ENCODE results near the gene PAK5.

Gene PAK5

GRCh38 chr20:9792674-9793073 is 46.2 kb downstream of the PAK5 start:
- H3K27ac ChIP-seq (ENCODE audit: low read depth, low read length, severe bottlenecking), result no peak overlapping the region
- 77 to 82% methylated on average over 4 to 5 of the region's 6 CpGs for WGBS, 2 experiments (ENCODE audit: insufficient coverage in 2 of 2)
- no peaks in the 10 kb centered on the region for H3K36me3 ChIP-seq (ENCODE audit: control insufficient read depth, insufficient read depth, low read length)
- H3K9me3 ChIP-seq (ENCODE audit: control insufficient read depth, low read length), result no peaks in the 10 kb centered on the region
- H3K4me3 ChIP-seq (ENCODE audit: extremely low read depth, insufficient read depth, low read length, poor library complexity, severe bottlenecking), result no peak overlapping the region
- no peaks in the 10 kb centered on the region for H3K4me1 ChIP-seq (ENCODE audit: control insufficient read depth, insufficient read depth, low read length, poor library complexity, severe bottlenecking)

GRCh38 chr20:9789131-9789530 is 49.7 kb downstream of the PAK5 start:
- Histone ChIP-seq H3K27ac (ENCODE audit: low read depth, low read length, severe bottlenecking) (no peak overlapping the region), H3K9me3 (ENCODE audit: control insufficient read depth, low read length) (no peaks in the 10 kb centered on the region), H3K36me3 (ENCODE audit: control insufficient read depth, insufficient read depth, low read length) (no peaks in the 10 kb centered on the region), H3K4me1 (ENCODE audit: control insufficient read depth, insufficient read depth, low read length, poor library complexity, severe bottlenecking) (no peaks in the 10 kb centered on the region), H3K4me3 (ENCODE audit: extremely low read depth, insufficient read depth, low read length, poor library complexity, severe bottlenecking) (no peak overlapping the region)
- WGBS, 2 experiments (ENCODE audit: insufficient coverage in 2 of 2), result 86 to 100% methylated on average over 2 of the region's 2 CpGs

GRCh38 chr20:9775176-9775575 is 63.7 kb downstream of the PAK5 start:
- 85 to 98% methylated on average over 3 of the region's 3 CpGs for WGBS, 2 experiments (ENCODE audit: insufficient coverage in 2 of 2)
- Histone ChIP-seq H3K4me1 (ENCODE audit: control insufficient read depth, insufficient read depth, low read length, poor library complexity, severe bottlenecking) (no peaks in the 10 kb centered on the region), H3K36me3 (ENCODE audit: control insufficient read depth, insufficient read depth, low read length) (no peaks in the 10 kb centered on the region), H3K9me3 (ENCODE audit: control insufficient read depth, low read length) (no peaks in the 10 kb centered on the region), H3K27ac (ENCODE audit: low read depth, low read length, severe bottlenecking) (no peak overlapping the region), H3K4me3 (ENCODE audit: extremely low read depth, insufficient read depth, low read length, poor library complexity, severe bottlenecking) (no peak overlapping the region)

DNA sequence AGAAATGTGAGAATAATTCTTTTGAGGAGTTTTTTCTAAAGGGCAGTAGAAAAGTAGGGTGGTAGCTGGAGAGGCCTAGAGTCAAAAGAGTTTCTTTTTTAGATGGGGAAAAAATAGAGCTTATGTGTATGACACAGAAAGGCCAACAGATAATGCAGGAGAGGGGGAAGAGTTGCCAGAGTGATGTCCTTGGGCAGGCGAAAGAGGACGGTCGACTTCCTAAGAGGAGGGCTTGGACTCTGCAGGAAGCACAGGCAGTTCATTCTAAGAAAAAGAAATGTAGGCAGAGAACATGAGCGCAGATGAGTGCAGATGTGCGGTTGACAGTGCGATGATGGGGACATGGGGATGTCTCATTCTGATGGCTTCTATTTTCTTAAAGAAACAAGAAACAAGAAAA is 68.9 kb downstream of the PAK5 start:
- 91 to 97% methylated on average over 6 of the region's 6 CpGs for WGBS, 2 experiments (ENCODE audit: insufficient coverage in 2 of 2)
- Histone ChIP-seq H3K4me3 (ENCODE audit: extremely low read depth, insufficient read depth, low read length, poor library complexity, severe bottlenecking) (no peak overlapping the region), H3K4me1 (ENCODE audit: control insufficient read depth, insufficient read depth, low read length, poor library complexity, severe bottlenecking) (no peaks in the 10 kb centered on the region), H3K36me3 (ENCODE audit: control insufficient read depth, insufficient read depth, low read length) (no peaks in the 10 kb centered on the region), H3K9me3 (ENCODE audit: control insufficient read depth, low read length) (no peaks in the 10 kb centered on the region), H3K27ac (ENCODE audit: low read depth, low read length, severe bottlenecking) (no peak overlapping the region)

GRCh38 chr20:9761476-9761875 is 77.4 kb downstream of the PAK5 start:
- no peak overlapping the region for H3K4me3 ChIP-seq (ENCODE audit: extremely low read depth, insufficient read depth, low read length, poor library complexity, severe bottlenecking)
- WGBS, 2 experiments (ENCODE audit: insufficient coverage in 2 of 2), result no CpG with 5 or more reads among the region's 1 CpG
- no peaks in the 10 kb centered on the region for H3K4me1 ChIP-seq (ENCODE audit: control insufficient read depth, insufficient read depth, low read length, poor library complexity, severe bottlenecking)
- no peak overlapping the region for H3K27ac ChIP-seq (ENCODE audit: low read depth, low read length, severe bottlenecking)
- H3K9me3 ChIP-seq (ENCODE audit: control insufficient read depth, low read length), result no peaks in the 10 kb centered on the region
- H3K36me3 ChIP-seq (ENCODE audit: control insufficient read depth, insufficient read depth, low read length), result no peaks in the 10 kb centered on the region

DNA sequence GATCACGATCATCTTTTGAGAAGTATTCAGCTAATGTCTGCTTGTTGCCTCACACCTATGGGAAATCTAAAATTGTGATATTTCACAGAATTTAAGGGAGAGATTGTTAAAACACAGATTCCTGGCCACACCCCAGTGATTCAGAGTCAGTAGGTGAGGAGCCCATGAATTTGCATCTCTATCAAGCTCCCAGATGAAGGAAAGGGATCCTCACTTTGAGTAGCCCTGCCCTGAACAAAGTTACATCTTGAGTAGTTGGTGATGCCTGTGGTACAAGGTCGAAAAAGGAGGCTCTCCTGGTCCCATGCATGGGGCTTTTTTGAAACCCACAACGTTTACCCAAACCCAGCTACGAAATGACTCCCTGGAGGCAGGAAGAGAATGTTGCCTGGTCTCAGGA is 79.5 kb downstream of the PAK5 start:
- no peak overlapping the region for H3K4me3 ChIP-seq (ENCODE audit: extremely low read depth, insufficient read depth, low read length, poor library complexity, severe bottlenecking)
- H3K9me3 ChIP-seq (ENCODE audit: control insufficient read depth, low read length), result no peaks in the 10 kb centered on the region
- no peaks in the 10 kb centered on the region for H3K4me1 ChIP-seq (ENCODE audit: control insufficient read depth, insufficient read depth, low read length, poor library complexity, severe bottlenecking)
- H3K36me3 ChIP-seq (ENCODE audit: control insufficient read depth, insufficient read depth, low read length), result no peaks in the 10 kb centered on the region
- WGBS, 2 experiments (ENCODE audit: insufficient coverage in 2 of 2), result 60 to 100% methylated on average over 1 to 4 of the region's 4 CpGs
- no peak overlapping the region for H3K27ac ChIP-seq (ENCODE audit: low read depth, low read length, severe bottlenecking)

- WGBS, 2 experiments (ENCODE audit: insufficient coverage in 2 of 2), result no CpG with 5 or more reads among the region's 1 CpG
- no peak overlapping the region for H3K4me3 ChIP-seq (ENCODE audit: extremely low read depth, insufficient read depth, low read length, poor library complexity, severe bottlenecking)
- H3K9me3 ChIP-seq (ENCODE audit: control insufficient read depth, low read length), result no peaks in the 10 kb centered on the region
- H3K27ac ChIP-seq (ENCODE audit: low read depth, low read length, severe bottlenecking), result no peak overlapping the region
- no peaks in the 10 kb centered on the region for H3K4me1 ChIP-seq (ENCODE audit: control insufficient read depth, insufficient read depth, low read length, poor library complexity, severe bottlenecking)
- no peaks in the 10 kb centered on the region for H3K36me3 ChIP-seq (ENCODE audit: control insufficient read depth, insufficient read depth, low read length)
Measured at GRCh38 chr20:9758752-9759151, 80.1 kb downstream of the PAK5 start.

DNA sequence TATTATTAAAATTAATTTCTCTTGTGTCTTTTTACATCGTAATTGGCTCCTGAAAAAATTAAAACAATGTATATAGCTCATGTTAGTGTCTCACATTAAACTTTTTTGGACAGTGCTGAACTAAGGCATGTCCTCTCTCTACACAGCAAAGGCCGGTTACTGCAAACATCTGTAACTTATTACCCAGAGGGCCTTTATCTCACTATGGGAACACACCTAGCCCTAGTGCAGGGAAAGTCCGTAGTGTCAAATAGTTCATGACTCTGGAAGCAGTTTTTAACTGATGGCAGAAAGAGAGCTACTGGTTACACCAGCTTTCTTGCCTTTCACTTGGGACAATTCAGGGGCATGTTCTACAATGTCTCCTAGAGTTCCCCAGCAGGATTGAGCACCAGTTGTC is 82.2 kb downstream of the PAK5 start:
- Histone ChIP-seq H3K4me3 (ENCODE audit: extremely low read depth, insufficient read depth, low read length, poor library complexity, severe bottlenecking) (no peak overlapping the region), H3K27ac (ENCODE audit: low read depth, low read length, severe bottlenecking) (no peak overlapping the region), H3K9me3 (ENCODE audit: control insufficient read depth, low read length) (no peaks in the 10 kb centered on the region), H3K36me3 (ENCODE audit: control insufficient read depth, insufficient read depth, low read length) (no peaks in the 10 kb centered on the region), H3K4me1 (ENCODE audit: control insufficient read depth, insufficient read depth, low read length, poor library complexity, severe bottlenecking) (no peaks in the 10 kb centered on the region)
- 95 to 100% methylated on average over 1 to 2 of the region's 3 CpGs for WGBS, 2 experiments (ENCODE audit: insufficient coverage in 2 of 2)

DNA sequence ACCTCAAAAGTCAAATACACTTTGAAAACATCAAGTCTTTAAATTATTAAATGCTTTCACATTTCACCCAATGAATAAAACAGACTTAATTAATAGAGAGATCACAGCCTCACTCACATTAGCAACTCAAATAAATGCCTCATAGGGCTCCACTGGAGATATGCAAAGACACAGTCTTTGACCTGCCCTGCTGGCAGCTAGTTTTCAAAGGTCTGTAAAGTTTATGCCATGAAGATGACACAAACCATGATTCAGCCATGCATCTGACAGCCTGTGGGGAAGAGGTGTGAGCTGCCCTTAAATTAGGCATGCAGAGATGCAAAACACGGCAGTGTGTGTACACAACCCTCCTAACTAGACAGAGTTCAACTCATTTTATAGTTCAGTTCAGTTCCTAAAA is 83.6 kb downstream of the PAK5 start:
- H3K4me3 ChIP-seq (ENCODE audit: extremely low read depth, insufficient read depth, low read length, poor library complexity, severe bottlenecking), result no peak overlapping the region
- H3K4me1 ChIP-seq (ENCODE audit: control insufficient read depth, insufficient read depth, low read length, poor library complexity, severe bottlenecking), result no peaks in the 10 kb centered on the region
- no peaks in the 10 kb centered on the region for H3K36me3 ChIP-seq (ENCODE audit: control insufficient read depth, insufficient read depth, low read length)
- no peaks in the 10 kb centered on the region for H3K9me3 ChIP-seq (ENCODE audit: control insufficient read depth, low read length)
- no peak overlapping the region for H3K27ac ChIP-seq (ENCODE audit: low read depth, low read length, severe bottlenecking)
- WGBS, 2 experiments (ENCODE audit: insufficient coverage in 2 of 2), result no CpG with 5 or more reads among the region's 1 CpG

- no peaks in the 10 kb centered on the region for H3K36me3 ChIP-seq (ENCODE audit: control insufficient read depth, insufficient read depth, low read length)
- no peak overlapping the region for H3K27ac ChIP-seq (ENCODE audit: low read depth, low read length, severe bottlenecking)
- H3K9me3 ChIP-seq (ENCODE audit: control insufficient read depth, low read length), result no peaks in the 10 kb centered on the region
- H3K4me3 ChIP-seq (ENCODE audit: extremely low read depth, insufficient read depth, low read length, poor library complexity, severe bottlenecking), result no peak overlapping the region
- no peaks in the 10 kb centered on the region for H3K4me1 ChIP-seq (ENCODE audit: control insufficient read depth, insufficient read depth, low read length, poor library complexity, severe bottlenecking)
Measured at GRCh38 chr20:9744551-9744950, 94.3 kb downstream of the PAK5 start.

- Histone ChIP-seq H3K4me3 (ENCODE audit: extremely low read depth, insufficient read depth, low read length, poor library complexity, severe bottlenecking) (no peak overlapping the region), H3K36me3 (ENCODE audit: control insufficient read depth, insufficient read depth, low read length) (no peaks in the 10 kb centered on the region), H3K9me3 (ENCODE audit: control insufficient read depth, low read length) (no peaks in the 10 kb centered on the region), H3K27ac (ENCODE audit: low read depth, low read length, severe bottlenecking) (no peak overlapping the region), H3K4me1 (ENCODE audit: control insufficient read depth, insufficient read depth, low read length, poor library complexity, severe bottlenecking) (no peaks in the 10 kb centered on the region)
Measured at GRCh38 chr20:9743871-9744270, 95.0 kb downstream of the PAK5 start.

DNA sequence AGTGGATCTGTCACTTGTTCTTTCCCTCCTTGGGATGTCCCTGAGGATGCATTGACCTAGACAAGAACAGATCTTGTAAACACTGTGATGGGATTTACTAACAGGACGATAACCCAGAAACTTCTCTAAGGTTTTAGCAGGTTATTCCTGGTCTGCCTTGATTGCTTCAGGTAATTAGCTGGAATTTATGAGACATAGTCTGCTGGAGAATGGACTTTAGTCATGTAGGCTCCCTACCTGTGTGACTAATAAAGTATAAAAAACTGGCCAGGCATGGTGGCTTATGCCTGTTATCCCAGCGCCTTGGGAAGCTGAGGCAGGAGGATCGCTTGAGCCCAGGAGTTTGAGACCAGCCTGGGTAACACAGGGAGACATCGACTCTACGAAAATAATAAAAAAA is 96.1 kb downstream of the PAK5 start:
- Histone ChIP-seq H3K4me1 (ENCODE audit: control insufficient read depth, insufficient read depth, low read length, poor library complexity, severe bottlenecking) (no peaks in the 10 kb centered on the region), H3K4me3 (ENCODE audit: extremely low read depth, insufficient read depth, low read length, poor library complexity, severe bottlenecking) (no peak overlapping the region), H3K9me3 (ENCODE audit: control insufficient read depth, low read length) (no peaks in the 10 kb centered on the region), H3K36me3 (ENCODE audit: control insufficient read depth, insufficient read depth, low read length) (no peaks in the 10 kb centered on the region), H3K27ac (ENCODE audit: low read depth, low read length, severe bottlenecking) (no peak overlapping the region)
- 80 to 96% methylated on average over 5 of the region's 5 CpGs for WGBS, 2 experiments (ENCODE audit: insufficient coverage in 2 of 2)

Data from mesodermal cell (in vitro differentiated cells).